Regular cardiac myocyte (primary cell): ENCODE data around the gene SP1. TPM values are rescaled to one million over a fixed set of nuclear protein-coding genes. Genes with fewer than 3 reads are reported as not detected.

ENCODE experiments used
- total RNA-seq: library from RNA; depleted of rRNA; stranded (reverse); fragments of >200 nt; gene quantifications from 2 replicates; pipeline ENCODE4 v1.2.3, GENCODE V29; 2014

The SP1 gene
- 18.3 and 27.8 TPM in 2 replicates for total RNA-seq

DNA sequence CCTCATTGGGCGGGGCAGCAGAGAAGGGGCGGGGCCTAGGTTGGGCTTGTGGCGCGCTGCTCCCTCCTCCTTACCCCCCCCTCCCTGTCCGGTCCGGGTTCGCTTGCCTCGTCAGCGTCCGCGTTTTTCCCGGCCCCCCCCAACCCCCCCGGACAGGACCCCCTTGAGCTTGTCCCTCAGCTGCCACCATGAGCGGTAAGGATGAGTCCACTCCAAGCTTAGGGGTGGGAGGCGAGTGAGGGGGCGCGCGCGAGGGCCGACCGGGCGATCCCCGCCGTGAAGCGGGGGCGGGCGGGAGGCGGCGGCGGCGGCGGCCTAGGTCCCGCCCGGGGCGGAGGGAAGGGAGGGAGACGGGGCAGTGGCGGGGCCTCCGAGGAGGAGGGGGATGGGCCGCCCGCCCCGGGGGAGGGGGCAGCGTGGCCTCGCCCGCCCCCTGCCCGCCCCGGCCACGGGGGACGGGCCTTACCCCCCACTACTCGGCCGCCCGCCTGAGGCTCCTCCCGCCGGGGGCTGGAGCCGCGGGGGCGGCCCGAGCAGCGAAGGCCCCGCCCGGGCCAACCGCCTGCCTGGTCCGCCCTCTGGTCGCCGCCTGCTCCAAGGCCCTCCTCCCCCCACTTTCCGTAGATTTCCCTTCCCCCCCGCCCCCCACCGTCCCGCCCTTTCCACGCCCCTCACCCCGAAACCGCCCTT, at the start of gene SP1:
TSS of gene SP1 (plus strand) at position 73 of the 690 bp plus-strand sequence. CDS start at position 189, 116 bp downstream.

GRCh38 chr12:53336181-53336681, 43.7 kb upstream of the SP1 start, which contains the start of gene SP7:
SP7 (minus strand) TSS chr12:53336354; CDS start chr12:53335646, 708 bp downstream.

GRCh38 chr12:53423597-53423996, 43.6 kb downstream of the SP1 start, which contains the start of gene AMHR2:
AMHR2 (plus strand) TSS chr12:53423855; CDS start chr12:53423935, 80 bp downstream.

GRCh38 chr12:53441040-53441833, 61.3 kb downstream of the SP1 start, which contains the start of gene PRR13:
PRR13 (plus strand) TSS chr12:53441734; CDS start chr12:53442715, 981 bp downstream.

GRCh38 chr12:53451661-53452158, 71.7 kb downstream of the SP1 start, which contains the start of gene PCBP2:
PCBP2 (plus strand) TSS chr12:53452102; CDS start chr12:53454801, 2,699 bp downstream.

Other genes with a start within 250 kb of the SP1 start
- 13.0 and 14.4 TPM in 2 replicates for gene ZNF740, start 199.5 kb upstream of the SP1 start, total RNA-seq
- 5.0 and 13.0 TPM in 2 replicates for gene CSAD, start 199.3 kb upstream of the SP1 start, total RNA-seq
- gene ITGB7, start 172.9 kb upstream of the SP1 start, total RNA-seq = 0.19 and 0.56 TPM in 2 replicates
- 14.4 and 21.9 TPM in 2 replicates for gene RARG, start 148.0 kb upstream of the SP1 start, total RNA-seq
- gene ESPL1, start 111.9 kb upstream of the SP1 start, total RNA-seq = 2.0 and 10.0 TPM in 2 replicates
- gene PFDN5, start 84.6 kb upstream of the SP1 start, total RNA-seq = 735 and 1,031 TPM in 2 replicates
- gene MYG1, start 80.5 kb upstream of the SP1 start, total RNA-seq = 38.6 and 50.0 TPM in 2 replicates
- gene AAAS, start 58.6 kb upstream of the SP1 start, total RNA-seq = 33.4 and 40.9 TPM in 2 replicates
- gene SP7, start 43.8 kb upstream of the SP1 start, total RNA-seq = not detected in 2 replicates
- gene AMHR2, start 43.7 kb downstream of the SP1 start, total RNA-seq = under 0.01 TPM in 1 of 2 replicates, not detected in the other
- gene PRR13, start 61.6 kb downstream of the SP1 start, total RNA-seq = 19.7 and 29.5 TPM in 2 replicates
- gene PCBP2, start 71.9 kb downstream of the SP1 start, total RNA-seq = 172 and 193 TPM in 2 replicates
- gene MAP3K12, start 119.3 kb downstream of the SP1 start, total RNA-seq = 20.1 and 29.6 TPM in 2 replicates
- gene TARBP2, start 121.1 kb downstream of the SP1 start, total RNA-seq = 26.2 and 55.4 TPM in 2 replicates
- gene NPFF, start 127.3 kb downstream of the SP1 start, total RNA-seq = not detected in 2 replicates
- 6.5 and 8.1 TPM in 2 replicates for gene ATF7, start 246.2 kb downstream of the SP1 start, total RNA-seq